Measurements from ENCODE around the gene ZBTB32. TPM values are rescaled to one million over a fixed set of nuclear protein-coding genes. Genes with fewer than 3 reads are reported as not detected.

Gene ZBTB32
- total and polyA plus RNA-seq, 12 donors: 0.03 to 0.12 TPM; not detected in 10

- DNase-seq (no peak), ATAC-seq (no peak)
- TF ChIP-seq CTCF (IDR thresholded peaks at IDR 0.05): no peak
- Histone ChIP-seq H3K27ac (peak overlapping the region in 1 of 10 donors; percentile 58), H3K9me3 (no peaks in the 10 kb centered on the region), H3K4me1 (peaks cover 3 to 17% (median 13%) of the 10 kb centered on the region in 9 donors), H3K27me3 (peaks cover 0 to 5% (median 0%) of the 10 kb centered on the region in 7 donors), H3K36me3 (no peaks in the 10 kb centered on the region), H3K4me3 (peak overlapping the region in 1 of 10 donors; percentile 20)
- WGBS, 2 donors: 71 to 74% methylated on average over 2 of the region's 2 CpGs
- intact Hi-C loops (cut with DNase I): loop anchor here in 4 of 10 donors (10.0 kb wide), 2 partner anchors 159 to 169 kb away; partner anchors contain the start of gene TMEM147 (in 3 of the 4)
Observed at GRCh38 chr19:35713506-35713850, 9.1 kb downstream of the ZBTB32 start.

GRCh38 chr19:35713904-35714495 is 9.6 kb downstream of the ZBTB32 start:
- Histone ChIP-seq H3K9me3 (no peaks in the 10 kb centered on the region), H3K36me3 (no peaks in the 10 kb centered on the region), H3K4me1 (peaks cover 5 to 22% (median 18%) of the 10 kb centered on the region in 9 donors), H3K27me3 (no peaks in the 10 kb centered on the region), H3K27ac (peak overlapping the region in 1 of 10 donors; percentile 58), H3K4me3 (peak overlapping the region in 1 of 10 donors; percentile 20)
- TF ChIP-seq CTCF (IDR thresholded peaks at IDR 0.05): no peak
- no peak for ATAC-seq
- WGBS, 2 donors: 81 to 84% methylated on average over 12 of the region's 12 CpGs
- intact Hi-C loops (cut with DNase I): loop anchor here in 4 of 10 donors (10.0 kb wide), 2 partner anchors 159 to 169 kb away; partner anchors contain the start of gene TMEM147 (in 3 of the 4)
- no peak for DNase-seq

DNA sequence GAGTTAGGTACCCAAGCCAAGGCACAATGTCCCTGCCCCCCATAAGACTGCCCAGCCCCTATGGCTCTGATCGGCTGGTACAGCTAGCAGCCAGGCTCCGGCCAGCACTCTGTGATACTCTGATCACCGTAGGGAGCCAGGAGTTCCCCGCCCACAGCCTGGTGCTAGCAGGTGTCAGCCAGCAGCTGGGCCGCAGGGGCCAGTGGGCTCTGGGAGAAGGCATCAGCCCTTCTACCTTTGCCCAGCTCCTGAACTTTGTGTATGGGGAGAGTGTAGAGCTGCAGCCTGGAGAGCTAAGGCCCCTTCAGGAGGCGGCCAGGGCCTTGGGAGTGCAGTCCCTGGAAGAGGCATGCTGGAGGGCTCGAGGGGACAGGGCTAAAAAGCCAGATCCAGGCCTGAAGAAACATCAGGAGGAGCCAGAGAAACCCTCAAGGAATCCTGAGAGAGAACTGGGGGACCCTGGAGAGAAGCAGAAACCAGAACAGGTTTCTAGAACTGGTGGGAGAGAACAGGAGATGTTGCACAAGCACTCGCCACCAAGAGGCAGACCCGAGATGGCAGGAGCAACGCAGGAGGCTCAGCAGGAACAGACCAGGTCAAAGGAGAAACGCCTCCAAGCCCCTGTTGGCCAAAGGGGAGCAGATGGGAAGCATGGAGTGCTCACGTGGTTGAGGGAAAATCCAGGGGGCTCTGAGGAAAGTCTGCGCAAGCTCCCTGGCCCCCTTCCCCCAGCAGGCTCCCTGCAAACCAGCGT is 10.4 kb downstream of the ZBTB32 start:
- TF ChIP-seq CTCF (IDR thresholded peaks at IDR 0.05): no peak
- Histone ChIP-seq H3K36me3 (peaks cover 0 to 4% (median 0%) of the 10 kb centered on the region in 9 donors), H3K4me1 (peaks cover 6 to 30% (median 24%) of the 10 kb centered on the region in 9 donors), H3K27me3 (no peaks in the 10 kb centered on the region), H3K27ac (peak overlapping the region in 1 of 10 donors; percentile 40), H3K4me3 (no peak overlapping the region), H3K9me3 (no peaks in the 10 kb centered on the region)
- ATAC-seq (no peak), DNase-seq (no peak)
- WGBS, 2 donors: 77 to 81% methylated on average over 14 of the region's 14 CpGs
- intact Hi-C loops (cut with DNase I): loop anchor here in 7 of 10 donors (1.0 to 10.0 kb wide), 7 partner anchors 20 to 202 kb away; partner anchors contain the start of genes TMEM147 (in 4 of the 7) and DMKN (in 1 of the 7)

DNA sequence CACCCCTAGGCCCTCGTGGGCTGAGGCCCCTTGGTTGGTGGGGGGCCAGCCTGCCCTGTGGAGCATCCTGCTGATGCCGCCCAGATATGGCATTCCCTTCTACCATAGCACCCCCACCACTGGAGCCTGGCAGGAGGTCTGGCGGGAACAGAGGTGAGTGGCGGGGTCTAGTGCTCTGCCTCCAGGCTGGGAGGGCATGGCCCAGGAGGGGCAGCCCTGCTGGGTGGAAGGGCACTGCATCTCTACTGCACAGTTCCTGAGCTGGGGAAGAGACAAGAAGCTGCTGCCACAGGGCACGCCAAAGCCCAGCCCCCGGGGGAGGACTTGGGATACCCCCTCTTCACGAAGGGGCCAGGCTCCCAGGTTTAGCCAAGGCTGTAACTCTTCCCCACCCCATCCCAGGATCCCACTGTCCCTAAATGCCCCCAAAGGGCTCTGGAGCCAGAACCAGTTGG is 11.0 kb downstream of the ZBTB32 start:
- no peaks in the 10 kb centered on the region for H3K9me3 ChIP-seq
- ATAC-seq: no peak
- intact Hi-C loops (cut with DNase I): loop anchor here in 7 of 10 donors (1.0 to 10.0 kb wide), 7 partner anchors 21 to 203 kb away; partner anchors contain the start of genes TMEM147 (in 4 of the 7) and DMKN (in 1 of the 7)
- H3K4me1 ChIP-seq: peaks cover 6 to 34% (median 27%) of the 10 kb centered on the region in 9 donors
- TF ChIP-seq CTCF (IDR thresholded peaks at IDR 0.05): no peak
- DNase-seq: no peak
- H3K4me3 ChIP-seq: peak overlapping the region in 3 of 10 donors; percentile 75 to 98 (median 96)
- 82 to 84% methylated on average over 7 of the region's 7 CpGs for WGBS, 2 donors
- H3K36me3 ChIP-seq: peaks cover 0 to 10% (median 0%) of the 10 kb centered on the region in 9 donors
- peak overlapping the region in 5 of 10 donors; percentile 78 to 95 (median 92) for H3K27ac ChIP-seq
- no peaks in the 10 kb centered on the region for H3K27me3 ChIP-seq
